WERI-Rb-1 (cell line): ENCODE results near the gene KRTAP26-1.

ENCODE experiments used
- DNase-seq: peaks from one replicate; pipeline ENCODE4 v3.0.0-alpha.2; 2020
- H3K27ac ChIP-seq: fragments of 250-450 bp; sonication (Bioruptor Pico); 2 replicates; pipeline ENCODE4 v1.5.1; 2020; ENCODE audit warnings: mild to moderate bottlenecking, moderate library complexity
- H3K27me3 ChIP-seq: fragments of 250-450 bp; sonication (Bioruptor Pico); 2 replicates; pipeline ENCODE4 v1.5.1; 2021; ENCODE audit warnings: mild to moderate bottlenecking, low read depth, moderate library complexity; ENCODE audit not compliant: insufficient read depth, severe bottlenecking
- H3K36me3 ChIP-seq: fragments of 250-450 bp; sonication (Bioruptor Pico); 2 replicates; pipeline ENCODE4 v1.5.1; 2020; ENCODE audit warnings: mild to moderate bottlenecking, moderate library complexity
- H3K4me3 ChIP-seq: 2 replicates; pipeline ENCODE4 v1.5.1; 2011; ENCODE audit warnings: low read depth, mild to moderate bottlenecking, control low read depth, low read length
- H3K9me3 ChIP-seq: fragments of 250-450 bp; sonication (Bioruptor Pico); 2 replicates; pipeline ENCODE4 v1.5.1; 2021; ENCODE audit warnings: mild to moderate bottlenecking, moderate library complexity; ENCODE audit not compliant: severe bottlenecking
- CTCF ChIP-seq: IDR thresholded peaks from 2 replicates; pipeline ENCODE4 v1.5.1; 2011; ENCODE audit warnings: low read depth, mild to moderate bottlenecking, control low read depth, inconsistent platforms, low read length

Gene KRTAP26-1

GRCh38 chr21:30345014-30345413 is 24.9 kb upstream of the KRTAP26-1 start:
- Histone ChIP-seq H3K27ac (no peak overlapping the region), H3K27me3 (peaks cover 85% of the 10 kb centered on the region), H3K9me3 (no peaks in the 10 kb centered on the region), H3K4me3 (no peak overlapping the region), H3K36me3 (no peaks in the 10 kb centered on the region)
- no peak for DNase-seq
- TF ChIP-seq CTCF, result no peak

- peak; percentile 65 for TF ChIP-seq CTCF
Observed at GRCh38 chr21:30340714-30341573, 20.8 kb upstream of the KRTAP26-1 start.

GRCh38 chr21:30338717-30339116 is 18.6 kb upstream of the KRTAP26-1 start:
- Histone ChIP-seq H3K36me3 (no peaks in the 10 kb centered on the region), H3K27ac (no peak overlapping the region), H3K27me3 (peaks cover 79% of the 10 kb centered on the region), H3K4me3 (no peak overlapping the region), H3K9me3 (no peaks in the 10 kb centered on the region)
- DNase-seq, result no peak
- no peak for TF ChIP-seq CTCF

More at GRCh38 chr21:30340714-30341573, 20.8 kb upstream of the KRTAP26-1 start:
- peak; percentile 53 for DNase-seq
- Histone ChIP-seq H3K9me3 (no peaks in the 10 kb centered on the region), H3K36me3 (no peaks in the 10 kb centered on the region), H3K27me3 (peaks cover 81% of the 10 kb centered on the region), H3K4me3 (no peak overlapping the region), H3K27ac (no peak overlapping the region)

- no peak overlapping the region for H3K4me3 ChIP-seq
- H3K27me3 ChIP-seq, result peaks cover 75% of the 10 kb centered on the region
- H3K9me3 ChIP-seq, result no peaks in the 10 kb centered on the region
- no peak overlapping the region for H3K27ac ChIP-seq
- no peak for DNase-seq
- H3K36me3 ChIP-seq, result no peaks in the 10 kb centered on the region
- no peak for TF ChIP-seq CTCF
Observed at GRCh38 chr21:30337772-30338171, 17.7 kb upstream of the KRTAP26-1 start.

GRCh38 chr21:30337276-30337744 is 17.2 kb upstream of the KRTAP26-1 start, which contains the start of gene KRTAP27-1:
Gene KRTAP27-1, minus strand, starts transcription at chr21:30337694. Its CDS starts 26 bp downstream, at chr21:30337668.
- H3K36me3 ChIP-seq, result no peaks in the 10 kb centered on the region
- no peak for DNase-seq
- no peak for TF ChIP-seq CTCF

More at GRCh38 chr21:30337276-30337744, 17.2 kb upstream of the KRTAP26-1 start, which contains the start of gene KRTAP27-1:
- Histone ChIP-seq H3K27me3 (peaks cover 75% of the 10 kb centered on the region), H3K9me3 (no peaks in the 10 kb centered on the region), H3K4me3 (no peak within 1 kb of the TSS), H3K27ac (no peak within 1 kb of the TSS)
